HFFc6 (cell line): ENCODE measurements around the gene HTR2A. TPM values are rescaled to one million over a fixed set of nuclear protein-coding genes. Genes with fewer than 3 reads are reported as not detected.

ENCODE experiments used
- DNase-seq: peaks from one replicate; pipeline ENCODE4 v3.0.0-alpha.2; 2018
- H3K27ac Mint-ChIP-seq: 2 replicates; pipeline ENCODE4 v1.8.0; 2020; ENCODE audit warnings: mild to moderate bottlenecking, mixed read lengths
- H3K27me3 Mint-ChIP-seq: 2 replicates; pipeline ENCODE4 v1.8.0; 2021; ENCODE audit warnings: mild to moderate bottlenecking, moderate library complexity, mixed read lengths; ENCODE audit not compliant: insufficient read depth
- H3K36me3 Mint-ChIP-seq: 2 replicates; pipeline ENCODE4 v1.8.0; 2021; ENCODE audit warnings: low read depth, mixed read lengths
- H3K4me1 Mint-ChIP-seq: 2 replicates; pipeline ENCODE4 v1.8.0; 2020; ENCODE audit warnings: low read depth, mixed read lengths
- H3K4me3 Mint-ChIP-seq: 2 replicates; pipeline ENCODE4 v1.8.0; 2020; ENCODE audit warnings: mild to moderate bottlenecking, moderate library complexity, mixed read lengths
- H3K9me3 Mint-ChIP-seq: 2 replicates; pipeline ENCODE4 v1.8.0; 2020; ENCODE audit warnings: mild to moderate bottlenecking, mixed read lengths
- total RNA-seq, 6 experiments: library from RNA; stranded (reverse); fragmentation: NEBNext Ultra II Directional; extraction: Animal tissue kit (Norgen Biotek cat#: 25700); gene quantifications; 2 replicates in 1 of 6; 3 replicates in 5 of 6; pipeline ENCODE4 v1.2.3, GENCODE V29; 2021
- TF ChIP-seq, protein P1 (sequence below): fragments of 200-600 bp; sonication (generic); IDR thresholded peaks from 2 replicates; pipeline ENCODE4 v1.5.0; 2021; ENCODE audit warnings: antibody characterized with exemption, mild to moderate bottlenecking

Gene HTR2A
- total RNA-seq, 6 experiments from 2014 or later = 0.09 TPM; not detected in 5

GRCh38 chr13:46860722-46861121 lies 36.1 kb downstream of the HTR2A start:
- no peaks in the 10 kb centered on the region for H3K4me1 Mint-ChIP-seq
- no peaks in the 10 kb centered on the region for H3K9me3 Mint-ChIP-seq
- no peak overlapping the region for H3K4me3 Mint-ChIP-seq
- TF ChIP-seq, protein P1, sequence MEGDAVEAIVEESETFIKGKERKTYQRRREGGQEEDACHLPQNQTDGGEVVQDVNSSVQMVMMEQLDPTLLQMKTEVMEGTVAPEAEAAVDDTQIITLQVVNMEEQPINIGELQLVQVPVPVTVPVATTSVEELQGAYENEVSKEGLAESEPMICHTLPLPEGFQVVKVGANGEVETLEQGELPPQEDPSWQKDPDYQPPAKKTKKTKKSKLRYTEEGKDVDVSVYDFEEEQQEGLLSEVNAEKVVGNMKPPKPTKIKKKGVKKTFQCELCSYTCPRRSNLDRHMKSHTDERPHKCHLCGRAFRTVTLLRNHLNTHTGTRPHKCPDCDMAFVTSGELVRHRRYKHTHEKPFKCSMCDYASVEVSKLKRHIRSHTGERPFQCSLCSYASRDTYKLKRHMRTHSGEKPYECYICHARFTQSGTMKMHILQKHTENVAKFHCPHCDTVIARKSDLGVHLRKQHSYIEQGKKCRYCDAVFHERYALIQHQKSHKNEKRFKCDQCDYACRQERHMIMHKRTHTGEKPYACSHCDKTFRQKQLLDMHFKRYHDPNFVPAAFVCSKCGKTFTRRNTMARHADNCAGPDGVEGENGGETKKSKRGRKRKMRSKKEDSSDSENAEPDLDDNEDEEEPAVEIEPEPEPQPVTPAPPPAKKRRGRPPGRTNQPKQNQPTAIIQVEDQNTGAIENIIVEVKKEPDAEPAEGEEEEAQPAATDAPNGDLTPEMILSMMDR = no peak
- no peak overlapping the region for H3K27ac Mint-ChIP-seq
- no peaks in the 10 kb centered on the region for H3K36me3 Mint-ChIP-seq
- H3K27me3 Mint-ChIP-seq = peaks cover 6% of the 10 kb centered on the region
- DNase-seq = no peak

GRCh38 chr13:46858776-46859175 lies 38.1 kb downstream of the HTR2A start:
- TF ChIP-seq, protein P1 = no peak
- H3K9me3 Mint-ChIP-seq = no peaks in the 10 kb centered on the region
- peaks cover 15% of the 10 kb centered on the region for H3K27me3 Mint-ChIP-seq
- no peaks in the 10 kb centered on the region for H3K36me3 Mint-ChIP-seq
- no peak for DNase-seq
- H3K4me1 Mint-ChIP-seq = no peaks in the 10 kb centered on the region
- no peak overlapping the region for H3K27ac Mint-ChIP-seq
- no peak overlapping the region for H3K4me3 Mint-ChIP-seq

DNA sequence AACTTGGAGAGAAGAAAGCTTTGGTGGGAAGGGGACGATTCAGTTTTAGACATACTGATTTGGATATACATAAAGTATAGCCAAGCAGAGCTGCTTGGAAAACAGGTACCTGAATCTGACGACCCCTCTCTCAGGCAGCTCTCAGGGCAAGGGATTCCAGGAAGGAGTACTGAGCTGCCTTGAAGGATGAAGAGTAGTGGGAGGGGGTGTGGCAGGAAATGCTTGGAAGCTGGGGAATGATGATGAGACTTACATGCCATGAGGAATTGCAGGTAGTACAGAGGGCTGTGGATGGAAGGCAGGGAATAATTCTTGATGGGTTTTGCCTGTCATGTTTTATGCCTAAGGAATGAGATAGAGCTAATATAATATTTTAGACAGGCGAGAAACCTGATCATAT lies 38.7 kb downstream of the HTR2A start:
- Mint-ChIP-seq H3K27me3 (peaks cover 13% of the 10 kb centered on the region), H3K36me3 (no peaks in the 10 kb centered on the region), H3K9me3 (no peaks in the 10 kb centered on the region), H3K4me1 (no peaks in the 10 kb centered on the region), H3K4me3 (no peak overlapping the region), H3K27ac (no peak overlapping the region)
- DNase-seq = no peak
- TF ChIP-seq, protein P1 = no peak

DNA sequence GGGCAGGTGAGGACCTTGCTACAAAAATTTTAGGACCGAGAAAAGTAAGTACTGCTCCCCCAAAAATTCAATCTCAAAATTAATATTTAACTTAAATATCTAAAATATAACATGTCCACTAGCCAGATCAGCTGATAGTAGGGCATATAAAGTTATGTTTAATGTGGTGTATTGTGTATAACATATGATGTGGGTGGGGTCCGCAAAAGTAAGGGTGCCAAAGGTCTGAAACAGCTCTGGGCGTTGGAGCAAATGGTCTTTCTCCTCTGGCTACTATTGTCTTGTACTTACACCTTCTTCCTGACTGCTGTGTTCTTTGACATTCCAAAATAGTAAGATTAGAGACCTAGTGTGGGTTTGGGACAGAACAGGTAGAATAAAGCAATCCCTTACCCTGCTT lies 41.2 kb downstream of the HTR2A start:
- Mint-ChIP-seq H3K27ac (no peak overlapping the region), H3K36me3 (no peaks in the 10 kb centered on the region), H3K9me3 (no peaks in the 10 kb centered on the region), H3K4me3 (no peak overlapping the region), H3K27me3 (peaks cover 25% of the 10 kb centered on the region), H3K4me1 (no peaks in the 10 kb centered on the region)
- TF ChIP-seq, protein P1 = no peak
- no peak for DNase-seq

GRCh38 chr13:46855166-46855565 lies 41.7 kb downstream of the HTR2A start:
- Mint-ChIP-seq H3K27me3 (peaks cover 22% of the 10 kb centered on the region), H3K4me3 (no peak overlapping the region), H3K36me3 (no peaks in the 10 kb centered on the region), H3K4me1 (no peaks in the 10 kb centered on the region), H3K27ac (no peak overlapping the region), H3K9me3 (no peaks in the 10 kb centered on the region)
- DNase-seq = no peak
- TF ChIP-seq, protein P1 = no peak

GRCh38 chr13:46852168-46852567 lies 44.7 kb downstream of the HTR2A start:
- no peak overlapping the region for H3K4me3 Mint-ChIP-seq
- DNase-seq = no peak
- H3K27me3 Mint-ChIP-seq = peaks cover 29% of the 10 kb centered on the region
- H3K4me1 Mint-ChIP-seq = no peaks in the 10 kb centered on the region
- TF ChIP-seq, protein P1 = no peak
- H3K9me3 Mint-ChIP-seq = no peaks in the 10 kb centered on the region
- H3K36me3 Mint-ChIP-seq = no peaks in the 10 kb centered on the region
- no peak overlapping the region for H3K27ac Mint-ChIP-seq
